SJSA1 (cell line): ENCODE measurements around the gene EPHB1. TPM values are rescaled to one million over a fixed set of nuclear protein-coding genes. Genes with fewer than 3 reads are reported as not detected.

Source experiments
- DNase-seq, 2 experiments: peaks; one replicate each; pipeline ENCODE4 v3.0.0-alpha.2; 2015 to 2020; ENCODE audit warnings: low spot score in 2 of 2, low read depth in 1 of 2
- H3K27ac ChIP-seq: fragments of 250-450 bp; sonication (Bioruptor Pico); 2 replicates; pipeline ENCODE4 v1.5.1; 2020; ENCODE audit warnings: mild to moderate bottlenecking, moderate library complexity
- H3K27me3 ChIP-seq: fragments of 250-450 bp; sonication (Bioruptor Pico); replicated peaks from 2 replicates; pipeline ENCODE4 v1.5.1; 2020; ENCODE audit warnings: mild to moderate bottlenecking, moderate library complexity
- H3K36me3 ChIP-seq: fragments of 250-450 bp; sonication (Bioruptor Pico); 2 replicates; pipeline ENCODE4 v1.5.1; 2020; ENCODE audit warnings: mild to moderate bottlenecking
- H3K4me1 ChIP-seq: fragments of 250-450 bp; sonication (Bioruptor Pico); replicated peaks from 2 replicates; pipeline ENCODE4 v1.6.1; 2021; ENCODE audit warnings: mild to moderate bottlenecking
- H3K4me3 ChIP-seq: fragments of 250-450 bp; sonication (Bioruptor Pico); 2 replicates; pipeline ENCODE4 v1.5.1; 2020; ENCODE audit warnings: mild to moderate bottlenecking
- H3K9me3 ChIP-seq: fragments of 250-450 bp; sonication (Bioruptor Pico); replicated peaks from 2 replicates; pipeline ENCODE4 v1.5.1; 2020; ENCODE audit warnings: mild to moderate bottlenecking
- total RNA-seq: library from RNA; depleted of rRNA; stranded (reverse); fragments of >200 nt; shearing (Covaris generic); gene quantifications from 2 replicates; pipeline ENCODE4 v1.2.3, GENCODE V29; 2014

Gene EPHB1
- total RNA-seq, 1 experiment from 2014 or later: not detected

- no peak for DNase-seq
- H3K27ac ChIP-seq: no peak overlapping the region
- no peaks in the 10 kb centered on the region for H3K4me1 ChIP-seq
These were observed 12.1 kb downstream of the EPHB1 start for GRCh38 chr3:134807189-134807588.

DNA sequence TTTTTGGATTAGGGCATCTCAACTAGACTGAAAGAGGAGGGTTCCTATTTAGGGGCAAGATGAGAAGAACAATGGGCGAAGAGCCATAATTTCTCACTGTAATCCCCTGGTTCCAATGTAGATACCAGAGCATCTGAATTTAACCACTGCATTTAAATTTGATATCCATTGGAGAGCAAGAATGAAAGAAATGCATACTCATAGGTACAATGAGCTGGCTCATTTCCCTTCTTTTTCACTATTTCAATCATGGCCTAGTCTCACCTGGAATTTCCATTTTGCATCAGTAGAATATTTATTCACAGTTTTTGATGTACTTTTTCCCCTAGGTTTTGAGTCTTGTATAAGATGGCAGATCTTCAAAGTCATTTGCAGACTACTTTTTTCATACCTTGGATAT is 13.8 kb downstream of the EPHB1 start:
- no peak for DNase-seq
- Histone ChIP-seq H3K27ac (no peak overlapping the region), H3K36me3 (no peaks in the 10 kb centered on the region)

More at GRCh38 chr3:134807189-134807588, 12.1 kb downstream of the EPHB1 start:
- Histone ChIP-seq H3K27me3 (0 out of 2 replicates have a peak, but pooled peaks cover 2% of the 10 kb centered on the region), H3K36me3 (no peaks in the 10 kb centered on the region), H3K9me3 (no peaks in the 10 kb centered on the region), H3K4me3 (no peak overlapping the region)

DNA sequence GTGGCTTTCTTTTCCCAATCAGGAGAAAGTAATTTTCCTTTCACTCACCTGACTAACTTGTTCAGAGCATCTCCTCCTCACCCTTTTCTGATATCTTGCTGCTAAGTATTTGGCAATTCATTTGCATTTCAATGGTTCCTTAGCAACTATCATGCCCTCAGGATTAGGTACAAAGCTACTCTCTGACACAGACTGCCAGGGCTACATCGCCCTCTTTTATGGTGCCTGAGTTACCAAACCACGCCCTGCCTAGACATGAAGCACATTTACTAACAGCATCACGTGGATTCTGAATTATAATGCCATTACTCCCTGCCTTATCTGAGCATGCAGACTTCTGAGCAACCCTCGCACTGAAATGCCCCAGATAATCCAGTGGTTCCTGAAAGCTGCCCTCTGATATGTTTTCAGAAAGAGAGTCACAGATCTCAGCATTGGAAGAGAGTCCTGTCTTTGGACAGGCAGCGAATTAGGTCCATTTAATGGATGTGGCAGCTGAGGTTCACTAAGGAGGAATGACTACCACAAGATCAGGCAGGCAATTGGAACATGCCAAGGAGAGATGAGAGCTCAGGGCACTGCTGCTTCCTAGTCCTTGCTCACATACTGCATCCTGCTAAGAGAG is 14.5 kb downstream of the EPHB1 start:
- no peak overlapping the region for H3K4me3 ChIP-seq
- H3K27ac ChIP-seq: no peak overlapping the region
- 0 out of 2 replicates have a peak, but pooled peaks cover 2% of the 10 kb centered on the region for H3K27me3 ChIP-seq
- no peaks in the 10 kb centered on the region for H3K9me3 ChIP-seq
- H3K36me3 ChIP-seq: no peaks in the 10 kb centered on the region
- H3K4me1 ChIP-seq: no peaks in the 10 kb centered on the region
- DNase-seq: no peak

More for the DNA sequence above, 13.8 kb downstream of the EPHB1 start:
- H3K4me1 ChIP-seq: no peaks in the 10 kb centered on the region
- no peak overlapping the region for H3K4me3 ChIP-seq
- H3K27me3 ChIP-seq: 0 out of 2 replicates have a peak, but pooled peaks cover 2% of the 10 kb centered on the region
- H3K9me3 ChIP-seq: no peaks in the 10 kb centered on the region

DNA sequence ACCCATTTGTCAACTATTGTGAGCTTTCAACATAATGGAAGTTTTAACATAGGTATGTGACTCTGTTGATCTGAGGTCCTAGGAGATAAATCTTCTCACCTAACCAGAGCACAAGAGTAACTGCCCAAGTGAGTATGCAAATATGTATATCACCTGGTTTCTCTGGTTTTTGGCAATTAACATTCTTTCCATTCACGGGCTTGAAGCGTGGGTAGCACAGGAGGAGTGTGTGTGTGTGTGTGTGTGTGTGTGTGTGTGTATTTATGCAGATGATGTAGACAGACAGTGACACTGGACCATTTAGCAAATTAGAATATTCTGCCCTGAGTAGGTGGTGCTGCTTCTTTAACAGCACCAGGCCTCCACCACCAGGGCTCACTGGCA is 15.0 kb downstream of the EPHB1 start:
- Histone ChIP-seq H3K27ac (no peak overlapping the region), H3K27me3 (0 out of 2 replicates have a peak, but pooled peaks cover 2% of the 10 kb centered on the region), H3K9me3 (no peaks in the 10 kb centered on the region), H3K4me1 (no peaks in the 10 kb centered on the region), H3K4me3 (no peak overlapping the region), H3K36me3 (no peaks in the 10 kb centered on the region)
- no peak for DNase-seq

- Histone ChIP-seq H3K4me1 (no peaks in the 10 kb centered on the region), H3K4me3 (no peak overlapping the region), H3K9me3 (no peaks in the 10 kb centered on the region), H3K36me3 (no peaks in the 10 kb centered on the region), H3K27ac (no peak overlapping the region), H3K27me3 (0 out of 2 replicates have a peak, but pooled peaks cover 2% of the 10 kb centered on the region)
- no peak for DNase-seq
These were observed 15.8 kb downstream of the EPHB1 start for GRCh38 chr3:134810850-134811249.

GRCh38 chr3:134813618-134814017 is 18.6 kb downstream of the EPHB1 start:
- Histone ChIP-seq H3K36me3 (no peaks in the 10 kb centered on the region), H3K27ac (no peak overlapping the region), H3K4me3 (no peak overlapping the region), H3K27me3 (0 out of 2 replicates have a peak, but pooled peaks cover 2% of the 10 kb centered on the region), H3K9me3 (no peaks in the 10 kb centered on the region), H3K4me1 (no peaks in the 10 kb centered on the region)
- DNase-seq: no peak

- H3K27me3 ChIP-seq: no peaks in the 10 kb centered on the region
- DNase-seq: no peak
- H3K4me1 ChIP-seq: no peaks in the 10 kb centered on the region
- H3K4me3 ChIP-seq: no peak overlapping the region
- H3K27ac ChIP-seq: no peak overlapping the region
- no peaks in the 10 kb centered on the region for H3K9me3 ChIP-seq
- H3K36me3 ChIP-seq: no peaks in the 10 kb centered on the region
These were observed 20.5 kb downstream of the EPHB1 start for GRCh38 chr3:134815519-134815918.

GRCh38 chr3:134816623-134817022 is 21.6 kb downstream of the EPHB1 start:
- Histone ChIP-seq H3K4me1 (no peaks in the 10 kb centered on the region), H3K9me3 (no peaks in the 10 kb centered on the region), H3K4me3 (no peak overlapping the region), H3K36me3 (no peaks in the 10 kb centered on the region), H3K27ac (no peak overlapping the region), H3K27me3 (no peaks in the 10 kb centered on the region)
- no peak for DNase-seq

GRCh38 chr3:134817297-134817696 is 22.2 kb downstream of the EPHB1 start:
- no peak for DNase-seq

GRCh38 chr3:134820994-134821393 is 25.9 kb downstream of the EPHB1 start:
- no peak for DNase-seq
- H3K4me3 ChIP-seq: no peak overlapping the region
- no peaks in the 10 kb centered on the region for H3K4me1 ChIP-seq

More at GRCh38 chr3:134817297-134817696, 22.2 kb downstream of the EPHB1 start:
- no peaks in the 10 kb centered on the region for H3K4me1 ChIP-seq
- H3K27ac ChIP-seq: no peak overlapping the region
- H3K9me3 ChIP-seq: no peaks in the 10 kb centered on the region
- H3K4me3 ChIP-seq: no peak overlapping the region
- no peaks in the 10 kb centered on the region for H3K36me3 ChIP-seq
- no peaks in the 10 kb centered on the region for H3K27me3 ChIP-seq

DNA sequence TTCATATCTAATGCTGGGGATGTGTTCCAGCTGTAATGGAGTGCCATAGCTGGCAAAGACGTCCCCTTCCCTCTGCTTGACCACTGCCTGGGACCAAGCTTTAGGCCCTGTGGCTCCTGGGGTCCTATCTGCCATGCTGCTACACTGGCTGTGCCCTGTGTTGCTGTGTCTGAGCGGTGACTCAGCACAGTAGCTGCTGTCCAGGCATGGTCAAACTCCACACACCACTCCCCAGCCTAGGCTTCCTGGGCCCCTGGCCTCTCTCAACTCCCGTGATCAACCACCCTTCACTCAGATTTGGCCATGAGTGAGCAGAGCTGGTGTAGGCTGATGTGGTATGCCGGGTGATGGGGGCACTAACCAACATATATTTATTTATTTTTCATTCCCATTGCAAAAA is 27.0 kb downstream of the EPHB1 start:
- Histone ChIP-seq H3K4me1 (no peaks in the 10 kb centered on the region), H3K27ac (no peak overlapping the region), H3K9me3 (no peaks in the 10 kb centered on the region), H3K4me3 (no peak overlapping the region), H3K36me3 (no peaks in the 10 kb centered on the region), H3K27me3 (no peaks in the 10 kb centered on the region)
- no peak for DNase-seq

More at GRCh38 chr3:134820994-134821393, 25.9 kb downstream of the EPHB1 start:
- Histone ChIP-seq H3K27me3 (no peaks in the 10 kb centered on the region), H3K9me3 (no peaks in the 10 kb centered on the region), H3K27ac (no peak overlapping the region), H3K36me3 (no peaks in the 10 kb centered on the region)

DNA sequence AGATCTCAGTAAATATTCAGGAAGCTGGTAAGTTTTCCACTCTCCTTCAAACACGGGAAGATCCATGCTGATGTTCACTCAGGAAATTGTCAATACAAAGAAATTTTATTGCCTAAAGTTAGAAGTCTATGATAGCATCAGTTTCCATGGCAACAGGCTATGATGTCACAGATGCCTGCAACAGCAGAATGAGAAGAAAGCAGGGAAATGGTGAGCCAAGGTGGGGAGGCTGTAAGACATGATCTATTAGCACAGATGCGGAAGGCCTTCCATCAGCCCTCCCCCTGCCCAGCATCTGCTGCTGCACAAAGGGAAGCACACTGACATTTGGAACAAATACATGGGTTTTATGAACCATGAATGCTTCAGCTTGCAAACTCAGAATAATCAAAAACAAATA is 28.6 kb downstream of the EPHB1 start:
- Histone ChIP-seq H3K9me3 (no peaks in the 10 kb centered on the region), H3K27ac (no peak overlapping the region), H3K4me3 (no peak overlapping the region), H3K4me1 (no peaks in the 10 kb centered on the region), H3K27me3 (no peaks in the 10 kb centered on the region), H3K36me3 (no peaks in the 10 kb centered on the region)
- DNase-seq: no peak

DNA sequence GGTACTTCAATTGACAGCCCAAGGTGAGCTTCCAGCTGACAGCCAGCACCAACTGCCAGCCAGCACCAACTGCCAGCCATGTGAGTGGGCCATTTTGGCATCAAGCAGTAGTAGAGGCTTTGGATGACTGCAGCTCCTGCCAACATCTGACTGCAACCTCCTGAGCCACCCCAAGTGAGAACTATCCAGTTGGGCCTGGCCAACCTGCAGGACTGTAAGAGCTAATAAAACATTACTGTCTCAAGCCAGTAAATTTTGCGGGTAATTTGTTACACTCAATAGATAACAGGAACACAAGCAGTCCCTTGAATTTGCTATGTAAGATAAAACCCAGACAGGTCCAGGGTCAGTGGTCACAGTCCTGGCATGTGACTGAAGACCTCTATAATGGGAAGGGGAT is 29.7 kb downstream of the EPHB1 start:
- Histone ChIP-seq H3K36me3 (no peaks in the 10 kb centered on the region), H3K4me1 (no peaks in the 10 kb centered on the region), H3K27me3 (no peaks in the 10 kb centered on the region), H3K4me3 (no peak overlapping the region), H3K9me3 (no peaks in the 10 kb centered on the region), H3K27ac (no peak overlapping the region)
- DNase-seq: no peak

DNA sequence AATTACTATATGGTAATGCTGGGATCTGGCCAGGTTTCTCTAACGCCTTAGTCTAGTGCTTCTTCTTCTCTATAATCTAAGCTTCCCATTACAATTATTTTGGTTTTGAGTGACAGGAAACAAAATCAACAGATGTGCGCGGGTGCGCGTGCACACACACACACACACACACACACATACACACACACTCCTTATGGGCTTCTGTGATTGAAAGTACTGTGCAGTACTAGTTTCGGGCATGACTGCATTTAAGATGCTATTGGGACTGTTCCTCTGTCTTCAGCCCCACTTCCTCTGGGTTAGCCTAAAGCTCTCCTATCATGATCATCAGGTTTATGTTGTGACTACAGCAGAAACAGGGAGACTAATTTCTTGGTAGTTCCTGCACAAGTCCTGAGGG is 32.2 kb downstream of the EPHB1 start:
- DNase-seq: no peak
- H3K4me1 ChIP-seq: no peaks in the 10 kb centered on the region
- H3K27ac ChIP-seq: no peak overlapping the region
- H3K27me3 ChIP-seq: no peaks in the 10 kb centered on the region
- no peaks in the 10 kb centered on the region for H3K36me3 ChIP-seq
- H3K9me3 ChIP-seq: no peaks in the 10 kb centered on the region
- H3K4me3 ChIP-seq: no peak overlapping the region

GRCh38 chr3:134829721-134830120 is 34.7 kb downstream of the EPHB1 start:
- DNase-seq: no peak
- Histone ChIP-seq H3K27ac (no peak overlapping the region), H3K9me3 (no peaks in the 10 kb centered on the region), H3K4me3 (no peak overlapping the region), H3K27me3 (no peaks in the 10 kb centered on the region), H3K4me1 (no peaks in the 10 kb centered on the region), H3K36me3 (no peaks in the 10 kb centered on the region)
